Natural killer cell (primary cell): ENCODE measurements around the gene RPS17. TPM values are rescaled to one million over a fixed set of nuclear protein-coding genes. Genes with fewer than 3 reads are reported as not detected.

Source experiments
- ATAC-seq, 3 donors: fragments of 150-1000 bp in 2 of 3; fragments of 200-7000 bp in 1 of 3; cut with Tn5 transposase; 1 replicate in 1 of 3; 2 replicates in 2 of 3; pipeline ENCODE4 v1.10.0; 2021; ENCODE audit warnings: mild to moderate bottlenecking in 2 of 3, moderate library complexity in 2 of 3
- DNase-seq, 2 donors: peaks; one replicate each; pipeline versions ENCODE4 v3.0.0 to v3.0.0-alpha.2; 2013 to 2021; ENCODE audit warnings: mixed read lengths in 1 of 2
- H3K27ac ChIP-seq: one replicate; pipeline ENCODE4 v1.5.1; 2013; ENCODE audit warnings: mild to moderate bottlenecking, low read length
- H3K27me3 ChIP-seq: one replicate; pipeline ENCODE4 v1.6.1; 2013; ENCODE audit warnings: low read length; ENCODE audit not compliant: control insufficient read depth, insufficient read depth
- H3K36me3 ChIP-seq: one replicate; pipeline ENCODE4 v1.6.1; 2013; ENCODE audit warnings: low read length; ENCODE audit not compliant: control insufficient read depth, insufficient read depth
- H3K4me1 ChIP-seq: one replicate; pipeline ENCODE4 v1.6.1; 2013; ENCODE audit warnings: low read length; ENCODE audit not compliant: control insufficient read depth, insufficient read depth
- H3K4me3 ChIP-seq: one replicate; pipeline ENCODE4 v1.5.1; 2013; ENCODE audit warnings: low read length
- H3K9me3 ChIP-seq: one replicate; pipeline ENCODE4 v1.6.1; 2013; ENCODE audit warnings: low read length; ENCODE audit not compliant: control insufficient read depth, insufficient read depth
- H3K27ac Mint-ChIP-seq, 2 donors: one replicate each; pipeline ENCODE4 v1.8.0; 2022; ENCODE audit warnings: mild to moderate bottlenecking in 2 of 2, mixed read lengths in 2 of 2, moderate library complexity in 1 of 2
- H3K27me3 Mint-ChIP-seq, 2 donors: one replicate each; pipeline ENCODE4 v1.8.0; 2022; ENCODE audit warnings: low read depth in 2 of 2, mixed read lengths in 2 of 2
- H3K36me3 Mint-ChIP-seq: one replicate; pipeline ENCODE4 v1.8.0; 2022; ENCODE audit warnings: mixed read lengths
- H3K4me1 Mint-ChIP-seq, 2 donors: one replicate each; pipeline ENCODE4 v1.8.0; 2022; ENCODE audit warnings: mixed read lengths in 2 of 2
- H3K4me3 Mint-ChIP-seq: one replicate; pipeline ENCODE4 v1.8.0; 2022; ENCODE audit warnings: mild to moderate bottlenecking, moderate library complexity, mixed read lengths
- H3K9me3 Mint-ChIP-seq, 2 donors: one replicate each; pipeline ENCODE4 v1.8.0; 2022; ENCODE audit warnings: mixed read lengths in 2 of 2
- WGBS: methylation state at CpG from one replicate; pipeline ENCODE4 v1.1.7; 2013; ENCODE audit warnings: missing lambda C conversion rate; ENCODE audit not compliant: insufficient coverage; 5-methylcytosine and 5-hydroxymethylcytosine counted together
- intact Hi-C: fragments of 100-400 bp; cut with micrococcal nuclease; formaldehyde crosslinking; loops from one replicate; pipeline ENCODE4 v1.14.2; 2022
- total RNA-seq, 4 donors: library from RNA; stranded (reverse); fragments of 120-200 nt in 1 of 4; gene quantifications; one replicate each; pipeline versions ENCODE4 v1.2.3 to v1.2.4, GENCODE V29; 2013 to 2022
- TF ChIP-seq, protein P1 (sequence below): fragments of 200-600 bp; IDR thresholded peaks from one replicate; pipeline ENCODE4 v1.8.0; 2022; ENCODE audit warnings: antibody characterized with exemption

RPS17 gene
- total RNA-seq, 3 donors from 2014 or later (not counting 1 experiment from before 2014, with no cell fraction given), result 1,035 to 1,314 (median 1,130) TPM

GRCh38 chr15:82540984-82541431 is 751 bp upstream of the RPS17 start:
- Histone ChIP-seq H3K36me3 (peaks cover 29% of the 10 kb centered on the region), H3K9me3 (no peaks in the 10 kb centered on the region), H3K4me1 (peaks cover 23% of the 10 kb centered on the region), H3K4me3 (peak overlapping the region; percentile 83), H3K27me3 (no peaks in the 10 kb centered on the region), H3K27ac (peak overlapping the region; percentile 87)
- TF ChIP-seq, protein P1, sequence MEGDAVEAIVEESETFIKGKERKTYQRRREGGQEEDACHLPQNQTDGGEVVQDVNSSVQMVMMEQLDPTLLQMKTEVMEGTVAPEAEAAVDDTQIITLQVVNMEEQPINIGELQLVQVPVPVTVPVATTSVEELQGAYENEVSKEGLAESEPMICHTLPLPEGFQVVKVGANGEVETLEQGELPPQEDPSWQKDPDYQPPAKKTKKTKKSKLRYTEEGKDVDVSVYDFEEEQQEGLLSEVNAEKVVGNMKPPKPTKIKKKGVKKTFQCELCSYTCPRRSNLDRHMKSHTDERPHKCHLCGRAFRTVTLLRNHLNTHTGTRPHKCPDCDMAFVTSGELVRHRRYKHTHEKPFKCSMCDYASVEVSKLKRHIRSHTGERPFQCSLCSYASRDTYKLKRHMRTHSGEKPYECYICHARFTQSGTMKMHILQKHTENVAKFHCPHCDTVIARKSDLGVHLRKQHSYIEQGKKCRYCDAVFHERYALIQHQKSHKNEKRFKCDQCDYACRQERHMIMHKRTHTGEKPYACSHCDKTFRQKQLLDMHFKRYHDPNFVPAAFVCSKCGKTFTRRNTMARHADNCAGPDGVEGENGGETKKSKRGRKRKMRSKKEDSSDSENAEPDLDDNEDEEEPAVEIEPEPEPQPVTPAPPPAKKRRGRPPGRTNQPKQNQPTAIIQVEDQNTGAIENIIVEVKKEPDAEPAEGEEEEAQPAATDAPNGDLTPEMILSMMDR, result no peak
- intact Hi-C loops, result loop anchor here (1.0 kb wide), 2 partner anchors 270 to 445 kb away; partner anchors contain the start of gene RAMAC
- no peaks in the 10 kb centered on the region for H3K9me3 Mint-ChIP-seq
- ATAC-seq, result no peak
- WGBS, result 42% methylated on average over 11 of the region's 11 CpGs
- H3K27me3 Mint-ChIP-seq, result peaks cover 1 to 4% of the 10 kb centered on the region in 2 donors
- H3K36me3 Mint-ChIP-seq, result peaks cover 12% of the 10 kb centered on the region
- peaks cover 35 to 43% of the 10 kb centered on the region in 2 donors for H3K4me1 Mint-ChIP-seq
- H3K27ac Mint-ChIP-seq, result peak overlapping the region; percentile 92 to 95
- no peak for DNase-seq
- H3K4me3 Mint-ChIP-seq, result peak overlapping the region; percentile 96

- TF ChIP-seq, protein P1, result no peak
- H3K9me3 ChIP-seq, result no peaks in the 10 kb centered on the region
- Mint-ChIP-seq H3K4me3 (peak overlapping the region; percentile 96), H3K36me3 (peaks cover 13% of the 10 kb centered on the region), H3K4me1 (peaks cover 35 to 44% of the 10 kb centered on the region in 2 donors), H3K9me3 (no peaks in the 10 kb centered on the region), H3K27ac (peak overlapping the region; percentile 92 to 95), H3K27me3 (no peaks in the 10 kb centered on the region)
- WGBS, result under 1% methylated on average over 23 of the region's 23 CpGs
- DNase-seq (peak in 1 of 2 donors; percentile 68), ATAC-seq (peak; percentile 1 to 5 (median 4))
- intact Hi-C loops, result loop anchor here (1.0 kb wide), 2 partner anchors 272 to 447 kb away; partner anchors contain the start of gene RAMAC
- no peaks in the 10 kb centered on the region for H3K27me3 ChIP-seq
- peaks cover 23% of the 10 kb centered on the region for H3K4me1 ChIP-seq
- H3K36me3 ChIP-seq, result peaks cover 31% of the 10 kb centered on the region
- H3K27ac ChIP-seq, result peak overlapping the region; percentile 73
- H3K4me3 ChIP-seq, result peak overlapping the region; percentile 83
Observed at GRCh38 chr15:82539691-82540054, 584 bp downstream of the RPS17 start.

DNA sequence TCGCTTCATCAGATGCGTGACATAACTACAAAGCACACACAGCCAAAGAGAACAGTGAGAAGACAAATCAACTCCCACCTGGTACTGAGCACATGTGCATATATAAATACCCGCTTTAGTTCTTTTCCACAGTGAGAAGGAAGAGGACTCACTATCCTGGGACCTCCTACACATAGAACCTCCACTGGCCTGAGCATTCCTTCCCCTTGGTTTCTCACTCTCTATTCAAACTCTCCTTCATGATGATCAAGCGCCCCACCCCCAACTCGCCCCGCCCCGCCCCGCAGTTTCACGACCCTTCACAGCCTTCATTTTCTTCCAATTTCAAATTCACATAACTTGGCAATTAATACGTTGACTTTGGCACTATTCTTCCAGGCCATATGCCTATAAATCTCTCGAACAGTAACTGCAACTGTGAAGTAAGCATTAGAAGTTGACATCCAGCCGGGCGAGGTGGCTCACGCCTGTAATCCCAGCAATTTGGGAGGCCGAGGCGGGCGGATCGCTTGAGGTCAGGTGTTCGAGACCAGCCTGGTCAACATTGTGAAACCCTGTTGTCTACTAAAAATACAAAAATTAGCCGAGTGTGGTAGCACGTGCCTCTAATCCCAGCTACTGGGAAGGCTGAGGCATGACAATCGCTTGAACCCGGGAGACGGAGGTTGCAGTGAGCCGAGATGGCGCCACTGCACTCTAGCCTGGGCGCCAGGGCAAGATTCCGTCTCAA is 1.1 kb downstream of the RPS17 start:
- intact Hi-C loops, result no loop called here
- ATAC-seq (no peak), DNase-seq (peak in 1 of 2 donors; percentile 33)
- WGBS, result 21% methylated on average over 28 of the region's 28 CpGs
- TF ChIP-seq, protein P1, result no peak
- H3K4me3 Mint-ChIP-seq, result peak overlapping the region; percentile 96
- H3K4me3 ChIP-seq, result peak overlapping the region; percentile 83
- H3K9me3 ChIP-seq, result no peaks in the 10 kb centered on the region
- H3K27me3 ChIP-seq, result no peaks in the 10 kb centered on the region
- peak overlapping the region; percentile 73 for H3K27ac ChIP-seq
- peak overlapping the region; percentile 92 to 95 for H3K27ac Mint-ChIP-seq
- peaks cover 18% of the 10 kb centered on the region for H3K36me3 Mint-ChIP-seq
- H3K36me3 ChIP-seq, result peaks cover 31% of the 10 kb centered on the region
- no peaks in the 10 kb centered on the region for H3K27me3 Mint-ChIP-seq
- H3K4me1 Mint-ChIP-seq, result peaks cover 35 to 44% of the 10 kb centered on the region in 2 donors
- no peaks in the 10 kb centered on the region for H3K9me3 Mint-ChIP-seq
- H3K4me1 ChIP-seq, result peaks cover 23% of the 10 kb centered on the region
